Measurements from ENCODE around the gene TMEM200C. TPM values are rescaled to one million over a fixed set of nuclear protein-coding genes. Genes with fewer than 3 reads are reported as not detected.

Gene TMEM200C
- polyA plus RNA-seq, 3 donors, result not detected

GRCh38 chr18:5841518-5841917, 53.8 kb downstream of the TMEM200C start:
- H3K36me3 ChIP-seq (replicated peaks in 1 of 2; ENCODE audit: control insufficient read depth in 1 of 2, insufficient read depth in 2 of 2, low read length in 2 of 2), result no peaks in the 10 kb centered on the region
- H3K9me3 ChIP-seq (replicated peaks in 1 of 2; ENCODE audit: control insufficient read depth in 1 of 2, insufficient read depth in 1 of 2, low read length in 2 of 2), result no peaks in the 10 kb centered on the region

GRCh38 chr18:5840547-5840946, 54.8 kb downstream of the TMEM200C start:
- H3K27ac Mint-ChIP-seq, result no peak overlapping the region
- Histone ChIP-seq H4K20me1 (ENCODE audit: insufficient read depth, low read length) (no peaks in the 10 kb centered on the region), H3K9ac (ENCODE audit: insufficient read depth, low read length, poor library complexity, severe bottlenecking) (no peak overlapping the region), H3K4me2 (replicated peaks; ENCODE audit: extremely low read depth, low read length, poor library complexity, severe bottlenecking) (no peak overlapping the region), H3K4me3 (replicated peaks in 1 of 3; ENCODE audit: low read depth in 2 of 3, low read length in 3 of 3) (no peak overlapping the region), H3K27ac (ENCODE audit: low read depth in 1 of 2, low read length in 2 of 2) (no peak overlapping the region), H3K4me1 (ENCODE audit: control insufficient read depth in 1 of 2, insufficient read depth in 2 of 2, low read length in 2 of 2) (no peaks in the 10 kb centered on the region), H3K9me3 (replicated peaks in 1 of 2; ENCODE audit: control insufficient read depth in 1 of 2, insufficient read depth in 1 of 2, low read length in 2 of 2) (no peaks in the 10 kb centered on the region), H3K27me3 (ENCODE audit: control insufficient read depth in 2 of 2, insufficient read depth in 2 of 2, low read length in 2 of 2) (peaks cover 0 to 2% of the 10 kb centered on the region in 2 donors), H2AFZ (ENCODE audit: insufficient read depth, low read depth, low read length, poor library complexity, severe bottlenecking) (no peak overlapping the region), H3K79me2 (ENCODE audit: insufficient read depth, low read length) (no peaks in the 10 kb centered on the region), H3K36me3 (replicated peaks in 1 of 2; ENCODE audit: control insufficient read depth in 1 of 2, insufficient read depth in 2 of 2, low read length in 2 of 2) (no peaks in the 10 kb centered on the region)
- intact Hi-C loops (cut with micrococcal nuclease), result no loop called here
- DNase-seq, result no peak
- peaks cover 0 to 3% (median 0%) of the 10 kb centered on the region in 7 donors for H3K9me3 Mint-ChIP-seq
- WGBS (ENCODE audit: insufficient coverage), result no CpG with 5 or more reads among the region's 4 CpGs
- TF ChIP-seq CTCF (IDR thresholded peaks at IDR 0.05), result no peak
- H3K36me3 Mint-ChIP-seq, result no peaks in the 10 kb centered on the region
- H3K4me1 Mint-ChIP-seq, result no peaks in the 10 kb centered on the region
- no peak overlapping the region for H3K4me3 Mint-ChIP-seq
- peaks cover 3 to 5% (median 3%) of the 10 kb centered on the region in 3 donors for H3K27me3 Mint-ChIP-seq (ENCODE audit: low read depth in 3 of 3)

More at GRCh38 chr18:5841518-5841917, 53.8 kb downstream of the TMEM200C start:
- Mint-ChIP-seq H3K4me1 (no peaks in the 10 kb centered on the region), H3K9me3 (peaks cover 0 to 6% (median 0%) of the 10 kb centered on the region in 7 donors), H3K4me3 (no peak overlapping the region), H3K27ac (no peak overlapping the region), H3K36me3 (no peaks in the 10 kb centered on the region), H3K27me3 (ENCODE audit: low read depth in 3 of 3) (peaks cover 3 to 6% (median 4%) of the 10 kb centered on the region in 3 donors)
- no peak for TF ChIP-seq CTCF (IDR thresholded peaks at IDR 0.05)
- no peak for DNase-seq
- Histone ChIP-seq H4K20me1 (ENCODE audit: insufficient read depth, low read length) (no peaks in the 10 kb centered on the region), H2AFZ (ENCODE audit: insufficient read depth, low read depth, low read length, poor library complexity, severe bottlenecking) (no peak overlapping the region), H3K4me2 (replicated peaks; ENCODE audit: extremely low read depth, low read length, poor library complexity, severe bottlenecking) (no peak overlapping the region), H3K27ac (ENCODE audit: low read depth in 1 of 2, low read length in 2 of 2) (no peak overlapping the region), H3K27me3 (ENCODE audit: control insufficient read depth in 2 of 2, insufficient read depth in 2 of 2, low read length in 2 of 2) (peaks cover 0 to 2% of the 10 kb centered on the region in 2 donors), H3K9ac (ENCODE audit: insufficient read depth, low read length, poor library complexity, severe bottlenecking) (no peak overlapping the region), H3K79me2 (ENCODE audit: insufficient read depth, low read length) (no peaks in the 10 kb centered on the region), H3K4me1 (ENCODE audit: control insufficient read depth in 1 of 2, insufficient read depth in 2 of 2, low read length in 2 of 2) (no peaks in the 10 kb centered on the region), H3K4me3 (replicated peaks in 1 of 3; ENCODE audit: low read depth in 2 of 3, low read length in 3 of 3) (no peak overlapping the region)
- intact Hi-C loops (cut with micrococcal nuclease), result no loop called here
- WGBS (ENCODE audit: insufficient coverage), result no CpG with 5 or more reads among the region's 2 CpGs

Measured in CD14-positive monocyte (primary cell).